NCI-H510A (cell line): ENCODE measurements around the gene GCNA.
A peak's percentile ranks its signal among the peaks of the same experiment; 100 is the strongest.

Experiments
- DNase-seq: peaks from one replicate; lab custom pipeline; 2025; lab: John Stamatoyannopoulos, UW

The GCNA gene

GRCh38 chrX:71578253-71579135 is at the start of gene GCNA:
Gene GCNA (plus strand): TSS chrX:71578437. CDS start chrX:71580822, 2,385 bp downstream.
- no peak for DNase-seq

- DNase-seq = no peak
These were observed 46.0 kb upstream of the GCNA start for GRCh38 chrX:71532078-71532752.

GRCh38 chrX:71532753-71533425 is 45.3 kb upstream of the GCNA start, which contains the start of gene OGT:
Gene OGT (plus strand): TSS chrX:71533104. CDS start chrX:71533300, 196 bp downstream.
- peak; percentile 92 for DNase-seq

GRCh38 chrX:71533516-71533850 is 44.8 kb upstream of the GCNA start:
- DNase-seq = no peak

- DNase-seq = peak; percentile 39
These were observed 44.2 kb upstream of the GCNA start for GRCh38 chrX:71533851-71534561.

- no peak for DNase-seq
These were observed 43.3 kb upstream of the GCNA start for GRCh38 chrX:71534773-71535544.

- no peak for DNase-seq
These were observed 42.0 kb upstream of the GCNA start for GRCh38 chrX:71536285-71536684.

GRCh38 chrX:71537743-71538142 is 40.5 kb upstream of the GCNA start:
- DNase-seq = no peak

GRCh38 chrX:71540801-71541200 is 37.4 kb upstream of the GCNA start:
- no peak for DNase-seq

- no peak for DNase-seq
These were observed 36.8 kb upstream of the GCNA start for GRCh38 chrX:71541210-71542022.

- no peak for DNase-seq
These were observed 35.8 kb upstream of the GCNA start for GRCh38 chrX:71542411-71542810.

GRCh38 chrX:71542825-71543224 is 35.4 kb upstream of the GCNA start:
- DNase-seq = no peak

GRCh38 chrX:71543316-71543715 is 34.9 kb upstream of the GCNA start:
- no peak for DNase-seq

GRCh38 chrX:71545364-71545763 is 32.9 kb upstream of the GCNA start:
- DNase-seq = no peak

GRCh38 chrX:71546879-71547278 is 31.4 kb upstream of the GCNA start:
- DNase-seq = no peak

GRCh38 chrX:71547339-71547738 is 30.9 kb upstream of the GCNA start:
- no peak for DNase-seq

GRCh38 chrX:71549986-71550385 is 28.3 kb upstream of the GCNA start:
- no peak for DNase-seq

- no peak for DNase-seq
These were observed 27.7 kb upstream of the GCNA start for GRCh38 chrX:71550578-71550977.

- DNase-seq = no peak
These were observed 22.2 kb upstream of the GCNA start for GRCh38 chrX:71556036-71556435.

GRCh38 chrX:71558920-71559319 is 19.3 kb upstream of the GCNA start:
- no peak for DNase-seq
